ENCODE data around the gene CLIP1.
"Not testable (repeated sequence)": the region's sequence is repeated elsewhere in the genome, so short reads cannot be mapped to it uniquely, and the experiment has no call there.

- TF ChIP-seq KDM3A (CRISPR knock-in tag; IDR thresholded peaks at IDR 0.05; ENCODE audit: low read depth); CTCF (CRISPR knock-in tag; IDR thresholded peaks at IDR 0.05); MTF2 (CRISPR knock-in tag; IDR thresholded peaks at IDR 0.05; ENCODE audit: borderline replicate concordance); CHD2 (IDR thresholded peaks at IDR 0.05; ENCODE audit: low read depth, low read length); ZBTB34 (CRISPR knock-in tag; IDR thresholded peaks at IDR 0.05); ZNF740 (CRISPR knock-in tag; IDR thresholded peaks at IDR 0.05); POLR2AphosphoS5 (IDR thresholded peaks at IDR 0.05; ENCODE audit: low read depth, low read length); ARHGAP35 (CRISPR knock-in tag; IDR thresholded peaks at IDR 0.05; ENCODE audit: borderline replicate concordance); SMARCC2 (IDR thresholded peaks at IDR 0.05); KAT8 (CRISPR knock-in tag; IDR thresholded peaks at IDR 0.05): not testable (repeated sequence)
- TF ChIP-seq, protein P1, sequence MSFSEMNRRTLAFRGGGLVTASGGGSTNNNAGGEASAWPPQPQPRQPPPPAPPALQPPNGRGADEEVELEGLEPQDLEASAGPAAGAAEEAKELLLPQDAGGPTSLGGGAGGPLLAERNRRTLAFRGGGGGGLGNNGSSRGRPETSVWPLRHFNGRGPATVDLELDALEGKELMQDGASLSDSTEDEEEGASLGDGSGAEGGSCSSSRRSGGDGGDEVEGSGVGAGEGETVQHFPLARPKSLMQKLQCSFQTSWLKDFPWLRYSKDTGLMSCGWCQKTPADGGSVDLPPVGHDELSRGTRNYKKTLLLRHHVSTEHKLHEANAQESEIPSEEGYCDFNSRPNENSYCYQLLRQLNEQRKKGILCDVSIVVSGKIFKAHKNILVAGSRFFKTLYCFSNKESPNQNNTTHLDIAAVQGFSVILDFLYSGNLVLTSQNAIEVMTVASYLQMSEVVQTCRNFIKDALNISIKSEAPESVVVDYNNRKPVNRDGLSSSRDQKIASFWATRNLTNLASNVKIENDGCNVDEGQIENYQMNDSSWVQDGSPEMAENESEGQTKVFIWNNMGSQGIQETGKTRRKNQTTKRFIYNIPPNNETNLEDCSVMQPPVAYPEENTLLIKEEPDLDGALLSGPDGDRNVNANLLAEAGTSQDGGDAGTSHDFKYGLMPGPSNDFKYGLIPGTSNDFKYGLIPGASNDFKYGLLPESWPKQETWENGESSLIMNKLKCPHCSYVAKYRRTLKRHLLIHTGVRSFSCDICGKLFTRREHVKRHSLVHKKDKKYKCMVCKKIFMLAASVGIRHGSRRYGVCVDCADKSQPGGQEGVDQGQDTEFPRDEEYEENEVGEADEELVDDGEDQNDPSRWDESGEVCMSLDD (CRISPR knock-in tag; IDR thresholded peaks at IDR 0.05; ENCODE audit: borderline replicate concordance) = not testable (repeated sequence)
- TF ChIP-seq, protein P2, sequence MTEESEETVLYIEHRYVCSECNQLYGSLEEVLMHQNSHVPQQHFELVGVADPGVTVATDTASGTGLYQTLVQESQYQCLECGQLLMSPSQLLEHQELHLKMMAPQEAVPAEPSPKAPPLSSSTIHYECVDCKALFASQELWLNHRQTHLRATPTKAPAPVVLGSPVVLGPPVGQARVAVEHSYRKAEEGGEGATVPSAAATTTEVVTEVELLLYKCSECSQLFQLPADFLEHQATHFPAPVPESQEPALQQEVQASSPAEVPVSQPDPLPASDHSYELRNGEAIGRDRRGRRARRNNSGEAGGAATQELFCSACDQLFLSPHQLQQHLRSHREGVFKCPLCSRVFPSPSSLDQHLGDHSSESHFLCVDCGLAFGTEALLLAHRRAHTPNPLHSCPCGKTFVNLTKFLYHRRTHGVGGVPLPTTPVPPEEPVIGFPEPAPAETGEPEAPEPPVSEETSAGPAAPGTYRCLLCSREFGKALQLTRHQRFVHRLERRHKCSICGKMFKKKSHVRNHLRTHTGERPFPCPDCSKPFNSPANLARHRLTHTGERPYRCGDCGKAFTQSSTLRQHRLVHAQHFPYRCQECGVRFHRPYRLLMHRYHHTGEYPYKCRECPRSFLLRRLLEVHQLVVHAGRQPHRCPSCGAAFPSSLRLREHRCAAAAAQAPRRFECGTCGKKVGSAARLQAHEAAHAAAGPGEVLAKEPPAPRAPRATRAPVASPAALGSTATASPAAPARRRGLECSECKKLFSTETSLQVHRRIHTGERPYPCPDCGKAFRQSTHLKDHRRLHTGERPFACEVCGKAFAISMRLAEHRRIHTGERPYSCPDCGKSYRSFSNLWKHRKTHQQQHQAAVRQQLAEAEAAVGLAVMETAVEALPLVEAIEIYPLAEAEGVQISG (CRISPR knock-in tag; IDR thresholded peaks at IDR 0.05) = not testable (repeated sequence)
Measured at GRCh38 chr12:122365226-122365625, 57.2 kb downstream of the CLIP1 start.
